Astrocyte of the cerebellum (primary cell): ENCODE data around the gene C1QTNF3.
A peak's percentile ranks its signal among the peaks of the same experiment; 100 is the strongest.
"Not testable (repeated sequence)": the region's sequence is repeated elsewhere in the genome, so short reads cannot be mapped to it uniquely, and the experiment has no call there.

ENCODE experiments used
- DNase-seq: peaks from one replicate; pipeline ENCODE4 v3.0.0-alpha.2; 2011; ENCODE audit warnings: low read depth
- H3K4me3 ChIP-seq: 2 replicates; pipeline ENCODE4 v1.5.1; 2011; ENCODE audit warnings: mild to moderate bottlenecking, low read depth, low read length, moderate library complexity
- in situ Hi-C: cut with HindIII; loops from 2 replicates; pipeline ENCODE4 v1.10.0; 2017; ENCODE audit warnings: low sequenced_read_pairs
- TF ChIP-seq, protein P1 (sequence below): IDR thresholded peaks from 2 replicates; pipeline ENCODE4 v1.5.1; 2012; ENCODE audit warnings: low read length, low read depth, moderate library complexity, mild to moderate bottlenecking; ENCODE audit errors: missing control alignments

The C1QTNF3 gene

DNA sequence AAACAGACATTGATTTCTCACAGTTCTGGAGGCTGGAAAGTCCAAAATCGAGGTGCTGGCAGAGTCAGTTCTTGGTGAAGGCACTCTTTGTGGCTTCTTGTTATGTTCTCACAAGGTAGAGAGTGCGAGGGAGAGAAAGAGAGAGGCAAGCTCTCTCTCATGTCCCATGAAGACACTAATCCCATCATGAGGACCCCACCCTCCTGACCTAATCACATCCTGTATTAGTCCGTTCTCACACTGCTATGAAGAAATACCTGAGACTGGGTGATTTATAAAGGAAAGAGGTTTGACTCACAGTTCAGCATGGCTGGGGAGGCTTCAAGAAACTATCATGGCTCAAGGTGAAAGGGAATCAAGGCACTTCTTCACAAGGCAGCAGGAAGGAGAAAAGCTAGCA, 29.5 kb downstream of the C1QTNF3 start:
- TF ChIP-seq, protein P1, sequence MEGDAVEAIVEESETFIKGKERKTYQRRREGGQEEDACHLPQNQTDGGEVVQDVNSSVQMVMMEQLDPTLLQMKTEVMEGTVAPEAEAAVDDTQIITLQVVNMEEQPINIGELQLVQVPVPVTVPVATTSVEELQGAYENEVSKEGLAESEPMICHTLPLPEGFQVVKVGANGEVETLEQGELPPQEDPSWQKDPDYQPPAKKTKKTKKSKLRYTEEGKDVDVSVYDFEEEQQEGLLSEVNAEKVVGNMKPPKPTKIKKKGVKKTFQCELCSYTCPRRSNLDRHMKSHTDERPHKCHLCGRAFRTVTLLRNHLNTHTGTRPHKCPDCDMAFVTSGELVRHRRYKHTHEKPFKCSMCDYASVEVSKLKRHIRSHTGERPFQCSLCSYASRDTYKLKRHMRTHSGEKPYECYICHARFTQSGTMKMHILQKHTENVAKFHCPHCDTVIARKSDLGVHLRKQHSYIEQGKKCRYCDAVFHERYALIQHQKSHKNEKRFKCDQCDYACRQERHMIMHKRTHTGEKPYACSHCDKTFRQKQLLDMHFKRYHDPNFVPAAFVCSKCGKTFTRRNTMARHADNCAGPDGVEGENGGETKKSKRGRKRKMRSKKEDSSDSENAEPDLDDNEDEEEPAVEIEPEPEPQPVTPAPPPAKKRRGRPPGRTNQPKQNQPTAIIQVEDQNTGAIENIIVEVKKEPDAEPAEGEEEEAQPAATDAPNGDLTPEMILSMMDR: no peak
- in situ Hi-C loops: no loop called here
- H3K4me3 ChIP-seq: no peak overlapping the region
- DNase-seq: no peak

DNA sequence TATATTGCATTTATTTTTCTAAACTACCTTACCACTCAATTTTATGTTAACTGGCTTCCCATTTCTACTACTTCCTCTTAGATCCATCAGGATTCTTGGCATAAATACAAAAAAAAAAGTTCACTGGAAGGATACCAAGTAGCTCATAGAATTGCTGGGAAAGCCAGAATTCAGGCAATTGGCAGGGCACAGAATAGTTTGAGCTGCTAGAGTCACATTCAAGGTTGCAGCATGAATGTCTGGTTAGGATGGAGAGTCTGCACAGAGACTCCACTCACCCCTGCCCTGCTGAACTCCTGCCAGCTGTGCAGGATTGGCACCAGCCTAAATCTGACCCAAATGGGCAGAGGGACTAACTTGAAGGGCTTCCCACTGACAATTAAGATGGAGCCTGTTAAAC, 30.2 kb downstream of the C1QTNF3 start:
- in situ Hi-C loops: no loop called here
- no peak overlapping the region for H3K4me3 ChIP-seq
- DNase-seq: peak; percentile 40
- TF ChIP-seq, protein P1: no peak

DNA sequence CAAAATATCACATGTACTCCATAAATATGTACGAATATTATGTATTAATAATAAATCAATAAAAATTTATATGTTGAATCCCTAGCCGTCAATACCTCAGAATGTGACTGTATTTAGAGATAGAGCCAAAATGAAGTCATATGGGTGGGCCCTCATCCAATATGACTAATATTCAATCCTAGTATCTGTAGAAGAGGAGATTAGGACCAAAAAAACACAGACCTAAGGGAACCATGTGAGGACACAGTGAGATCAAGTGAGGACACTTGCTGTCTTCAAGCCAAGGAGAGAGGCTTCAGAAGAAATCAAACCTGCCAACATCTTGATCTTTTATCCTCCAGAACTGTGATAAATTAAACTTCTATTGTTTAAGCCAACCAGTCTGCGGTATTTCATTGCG, 31.5 kb downstream of the C1QTNF3 start:
- H3K4me3 ChIP-seq: no peak overlapping the region
- no peak for DNase-seq
- in situ Hi-C loops: no loop called here
- TF ChIP-seq, protein P1: no peak

DNA sequence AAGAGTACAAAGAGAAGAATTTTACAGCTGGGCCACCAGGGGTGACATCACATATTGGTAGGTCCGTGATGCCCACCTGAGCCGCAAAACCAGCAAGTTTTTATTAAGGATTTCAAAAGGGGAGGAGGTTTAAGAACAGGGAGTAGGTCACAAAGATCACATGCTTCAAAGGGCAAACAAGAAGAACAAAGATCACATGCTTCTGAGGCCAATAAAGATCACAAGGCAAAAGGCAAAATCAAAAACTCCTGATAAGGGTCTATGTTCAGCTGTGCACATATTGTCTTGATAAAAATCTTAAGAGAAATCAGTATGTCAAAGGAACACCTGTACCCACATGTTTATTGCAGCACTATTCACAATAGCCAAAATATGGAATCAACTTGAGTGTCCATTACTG, 32.9 kb downstream of the C1QTNF3 start:
- H3K4me3 ChIP-seq, in situ Hi-C loops, DNase-seq: not testable (repeated sequence)

DNA sequence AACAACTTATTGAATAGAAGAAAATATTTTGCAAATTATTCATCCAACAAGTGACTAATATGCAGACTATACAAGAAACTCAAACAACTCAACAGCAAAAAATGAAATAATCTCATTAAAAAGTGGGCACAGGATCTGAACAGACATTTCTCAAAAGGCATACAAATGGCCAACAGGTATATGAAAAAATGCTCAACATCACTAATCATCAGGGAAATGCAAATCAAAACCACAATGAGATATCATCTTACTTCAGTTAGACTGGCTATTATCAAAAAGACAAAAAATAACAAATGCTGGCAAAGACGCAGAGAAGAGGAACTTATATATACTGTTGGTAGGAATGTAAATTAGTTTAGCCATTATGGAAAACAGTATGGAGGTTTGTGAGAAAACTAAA, 33.4 kb downstream of the C1QTNF3 start:
- in situ Hi-C loops: no loop called here
- DNase-seq: no peak
- TF ChIP-seq, protein P1: no peak
- H3K4me3 ChIP-seq: no peak overlapping the region

DNA sequence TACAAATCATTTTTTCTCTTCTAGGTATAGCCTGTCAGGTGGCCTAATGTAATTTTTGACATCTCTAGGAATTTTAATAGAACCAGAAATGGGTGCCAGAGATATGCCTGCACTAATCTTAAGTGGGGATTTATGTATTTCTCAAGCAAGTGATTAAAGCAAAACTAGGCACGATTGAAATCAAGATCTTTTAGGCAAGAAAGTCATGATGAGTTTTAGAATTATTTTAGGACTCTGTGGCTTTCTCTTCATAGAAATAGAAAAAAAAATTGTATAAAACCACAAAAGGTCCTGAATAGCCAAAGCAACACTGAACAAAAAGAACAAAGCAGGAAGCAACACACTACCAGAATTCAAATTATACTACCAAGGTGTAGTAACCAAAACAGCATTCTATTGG, 34.2 kb downstream of the C1QTNF3 start:
- DNase-seq: no peak
- TF ChIP-seq, protein P1: no peak

DNA sequence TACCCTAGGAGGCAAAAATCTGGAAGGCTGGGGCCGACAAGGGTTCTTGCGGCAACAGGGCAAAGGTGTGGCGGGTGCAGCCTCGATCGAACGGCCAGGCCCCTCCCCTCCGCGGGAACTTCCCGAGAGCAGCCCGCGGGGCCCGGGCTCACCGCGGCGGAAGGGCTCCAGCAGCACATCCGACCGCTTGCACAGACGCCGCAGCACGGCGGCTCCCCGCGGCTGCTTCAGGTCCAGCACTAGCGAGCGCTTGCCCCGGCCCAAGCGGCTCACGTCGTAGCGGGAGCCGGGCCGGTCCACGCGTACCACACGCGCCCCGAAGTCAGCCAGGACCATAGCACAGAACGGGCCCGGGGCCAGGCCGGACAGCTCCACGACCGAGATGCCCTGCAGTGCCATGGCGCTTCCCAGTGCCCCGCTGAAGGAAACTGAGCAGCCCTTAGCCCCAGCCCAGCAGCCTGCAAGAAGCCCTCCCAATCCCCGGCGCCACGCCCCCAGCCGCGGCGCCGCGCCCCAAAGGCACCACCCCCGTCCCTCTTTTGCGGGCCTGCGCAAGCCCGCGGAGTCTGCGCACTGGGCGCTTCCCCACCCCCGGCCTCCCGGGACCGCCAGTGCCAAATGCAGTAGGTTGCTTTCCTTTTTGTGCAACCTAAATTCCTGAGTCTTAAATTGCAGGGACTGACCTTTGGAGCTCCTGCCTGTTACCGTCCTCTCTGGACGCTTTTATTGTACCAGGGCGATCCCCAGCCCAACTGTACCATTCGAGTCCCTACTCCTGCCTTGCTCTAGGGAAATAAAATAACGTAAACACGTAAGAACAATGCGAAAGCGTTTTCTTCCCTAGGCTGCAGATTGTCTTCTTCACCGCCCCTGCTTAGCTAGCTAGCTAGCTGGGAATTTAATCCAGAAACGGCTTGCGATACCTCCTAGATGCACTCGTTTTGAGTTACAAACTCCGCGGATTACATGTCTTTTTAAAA, 35.1 kb downstream of the C1QTNF3 start, which contains the start of gene AMACR:
TSS of gene AMACR (minus strand) at position 430 of the 980 bp plus-strand sequence. CDS start at position 399, 31 bp downstream.
- TF ChIP-seq, protein P1: peak; percentile 8
- in situ Hi-C loops: no loop called here

More for the DNA sequence above, 34.2 kb downstream of the C1QTNF3 start:
- H3K4me3 ChIP-seq: peak overlapping the region; percentile 65
- in situ Hi-C loops: no loop called here

More for the DNA sequence above, 35.1 kb downstream of the C1QTNF3 start, which contains the start of gene AMACR:
- H3K4me3 ChIP-seq: peak within 1 kb of the TSS; percentile 65
- peak; percentile 72 for DNase-seq
